ENCODE data around the gene TNNI2. TPM values are rescaled to one million over a fixed set of nuclear protein-coding genes. Genes with fewer than 3 reads are reported as not detected.
"Not testable (repeated sequence)": the region's sequence is repeated elsewhere in the genome, so short reads cannot be mapped to it uniquely, and the experiment has no call there.

TNNI2 gene
- total RNA-seq, 1 experiment from 2014 or later, result 0.55 TPM

DNA sequence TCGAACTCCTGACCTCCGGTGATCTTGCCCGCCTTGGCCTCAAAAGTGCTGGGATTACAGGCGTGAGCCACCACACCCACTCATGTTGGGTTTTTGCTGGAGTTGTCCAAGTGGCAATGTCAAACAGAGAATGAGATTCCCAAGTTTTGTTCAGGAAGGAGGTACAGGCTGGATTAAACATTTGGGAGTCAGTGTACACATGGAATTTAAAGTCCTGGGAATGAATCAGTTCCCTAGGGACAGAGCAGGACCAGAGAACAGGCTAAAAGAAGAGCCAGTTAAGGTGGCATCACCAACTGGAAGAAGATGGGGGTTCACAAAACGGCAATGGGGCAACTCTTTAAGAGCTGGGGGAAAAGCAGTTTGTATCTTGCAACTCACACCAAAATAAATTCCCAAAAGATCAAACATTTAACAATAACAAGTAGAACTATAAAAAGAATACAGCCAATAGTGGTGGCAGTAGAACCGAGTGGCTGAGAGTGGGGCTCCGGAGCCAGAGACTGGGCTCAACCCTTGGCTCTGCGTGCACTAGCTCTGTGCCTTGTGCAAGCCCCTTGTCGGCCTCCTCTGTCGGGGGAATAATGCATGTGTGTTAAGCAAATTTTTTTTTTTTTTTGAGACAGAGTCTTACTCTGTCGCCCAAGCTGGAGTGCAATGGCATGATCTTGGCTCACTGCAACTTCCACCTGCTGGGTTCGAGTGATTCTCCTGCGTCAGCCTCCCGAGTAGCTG is 41.2 kb upstream of the TNNI2 start:
- H3F3A ChIP-seq (ENCODE audit: low read length, unreplicated experiment), result no peaks in the 10 kb centered on the region
- POLR2A ChIA-PET (ENCODE audit: unreplicated experiment), result no interaction called here
- no peaks in the 10 kb centered on the region for H3K27me3 ChIP-seq (ENCODE audit: low read length)
- no peaks in the 10 kb centered on the region for H3K36me3 ChIP-seq (ENCODE audit: low read depth, low read length)
- no peaks in the 10 kb centered on the region for H3K4me1 ChIP-seq (ENCODE audit: insufficient read depth, low read length)
- H3K79me2 ChIP-seq (ENCODE audit: low read length), result no peaks in the 10 kb centered on the region
- H3K9me3 ChIP-seq (ENCODE audit: low read length), result no peaks in the 10 kb centered on the region
- DNase-seq, result no peak
- H3K9ac ChIP-seq (ENCODE audit: low read length), result no peak overlapping the region
- intact Hi-C loops (cut with micrococcal nuclease), result loop anchor here (10.0 kb wide), 1 partner anchor 73 kb away; no protein-coding TSS in a partner anchor
- no TSS peak for BruUV-seq (replicated peaks)
- no peak for ATAC-seq
- H3K4me2 ChIP-seq (ENCODE audit: low read length), result no peak overlapping the region
- CTCF ChIA-PET, result no interaction called here
- no peaks in the 10 kb centered on the region for H4K20me1 ChIP-seq (ENCODE audit: low read length)
- TF ChIP-seq, protein P1, sequence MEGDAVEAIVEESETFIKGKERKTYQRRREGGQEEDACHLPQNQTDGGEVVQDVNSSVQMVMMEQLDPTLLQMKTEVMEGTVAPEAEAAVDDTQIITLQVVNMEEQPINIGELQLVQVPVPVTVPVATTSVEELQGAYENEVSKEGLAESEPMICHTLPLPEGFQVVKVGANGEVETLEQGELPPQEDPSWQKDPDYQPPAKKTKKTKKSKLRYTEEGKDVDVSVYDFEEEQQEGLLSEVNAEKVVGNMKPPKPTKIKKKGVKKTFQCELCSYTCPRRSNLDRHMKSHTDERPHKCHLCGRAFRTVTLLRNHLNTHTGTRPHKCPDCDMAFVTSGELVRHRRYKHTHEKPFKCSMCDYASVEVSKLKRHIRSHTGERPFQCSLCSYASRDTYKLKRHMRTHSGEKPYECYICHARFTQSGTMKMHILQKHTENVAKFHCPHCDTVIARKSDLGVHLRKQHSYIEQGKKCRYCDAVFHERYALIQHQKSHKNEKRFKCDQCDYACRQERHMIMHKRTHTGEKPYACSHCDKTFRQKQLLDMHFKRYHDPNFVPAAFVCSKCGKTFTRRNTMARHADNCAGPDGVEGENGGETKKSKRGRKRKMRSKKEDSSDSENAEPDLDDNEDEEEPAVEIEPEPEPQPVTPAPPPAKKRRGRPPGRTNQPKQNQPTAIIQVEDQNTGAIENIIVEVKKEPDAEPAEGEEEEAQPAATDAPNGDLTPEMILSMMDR (conservative IDR thresholded peaks at IDR 0.05; ENCODE audit: low read depth, low read length), result no peak
- TF ChIP-seq EZH2 (IDR thresholded peaks at IDR 0.05; ENCODE audit: low read length, unreplicated experiment) (no peak), EZH2phosphoT487 (IDR thresholded peaks at IDR 0.05; ENCODE audit: borderline replicate concordance, low read length) (no peak)
- no peak overlapping the region for H2AFZ ChIP-seq (ENCODE audit: low read length)
- no peak overlapping the region for H3K27ac ChIP-seq (ENCODE audit: low read length)
- H3K4me3 ChIP-seq (ENCODE audit: low read length), result no peak overlapping the region
- H3K9me2 ChIP-seq (replicated peaks; ENCODE audit: low read length), result no peaks in the 10 kb centered on the region

DNA sequence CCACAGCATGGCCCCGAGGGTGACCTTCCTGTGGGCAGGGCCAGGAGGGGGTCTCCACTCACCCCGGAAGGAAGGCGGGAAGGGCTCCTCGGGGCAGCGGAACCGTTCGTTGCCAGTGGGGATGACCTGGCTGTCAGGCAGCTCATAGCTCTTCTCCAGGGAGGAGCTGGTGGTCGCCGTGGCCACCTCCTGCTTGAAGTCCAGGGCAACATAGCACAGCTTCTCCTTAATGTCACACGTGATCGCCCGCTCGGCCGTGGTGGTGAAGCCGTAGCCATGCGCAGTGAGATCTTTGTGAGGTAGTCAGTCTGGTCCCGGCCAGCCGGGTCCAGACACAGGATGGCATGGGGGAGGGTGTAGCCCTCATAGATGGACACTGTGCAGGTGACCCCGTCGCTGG is 35.5 kb upstream of the TNNI2 start:
- Histone ChIP-seq H3F3A (ENCODE audit: low read length, unreplicated experiment) (no peaks in the 10 kb centered on the region), H3K9ac (ENCODE audit: low read length) (no peak overlapping the region), H3K4me3 (ENCODE audit: low read length) (no peak overlapping the region), H3K9me3 (ENCODE audit: low read length) (no peaks in the 10 kb centered on the region), H4K20me1 (ENCODE audit: low read length) (no peaks in the 10 kb centered on the region), H3K36me3 (ENCODE audit: low read depth, low read length) (no peaks in the 10 kb centered on the region), H3K79me2 (ENCODE audit: low read length) (no peaks in the 10 kb centered on the region), H3K27ac (ENCODE audit: low read length) (no peak overlapping the region), H3K27me3 (ENCODE audit: low read length) (no peaks in the 10 kb centered on the region), H3K4me2 (ENCODE audit: low read length) (no peak overlapping the region), H3K9me2 (replicated peaks; ENCODE audit: low read length) (no peaks in the 10 kb centered on the region), H2AFZ (ENCODE audit: low read length) (no peak overlapping the region), H3K4me1 (ENCODE audit: insufficient read depth, low read length) (no peaks in the 10 kb centered on the region)
- TF ChIP-seq, protein P1 (conservative IDR thresholded peaks at IDR 0.05; ENCODE audit: low read depth, low read length), result no peak
- TF ChIP-seq EZH2 (IDR thresholded peaks at IDR 0.05; ENCODE audit: low read length, unreplicated experiment) (no peak), EZH2phosphoT487 (IDR thresholded peaks at IDR 0.05; ENCODE audit: borderline replicate concordance, low read length) (no peak)
- ChIA-PET CTCF (no interaction called here), POLR2A (ENCODE audit: unreplicated experiment) (no interaction called here)
- ATAC-seq (no peak), DNase-seq (no peak)
- intact Hi-C loops (cut with micrococcal nuclease), result no loop called here
- no TSS peak for BruUV-seq (replicated peaks)

DNA sequence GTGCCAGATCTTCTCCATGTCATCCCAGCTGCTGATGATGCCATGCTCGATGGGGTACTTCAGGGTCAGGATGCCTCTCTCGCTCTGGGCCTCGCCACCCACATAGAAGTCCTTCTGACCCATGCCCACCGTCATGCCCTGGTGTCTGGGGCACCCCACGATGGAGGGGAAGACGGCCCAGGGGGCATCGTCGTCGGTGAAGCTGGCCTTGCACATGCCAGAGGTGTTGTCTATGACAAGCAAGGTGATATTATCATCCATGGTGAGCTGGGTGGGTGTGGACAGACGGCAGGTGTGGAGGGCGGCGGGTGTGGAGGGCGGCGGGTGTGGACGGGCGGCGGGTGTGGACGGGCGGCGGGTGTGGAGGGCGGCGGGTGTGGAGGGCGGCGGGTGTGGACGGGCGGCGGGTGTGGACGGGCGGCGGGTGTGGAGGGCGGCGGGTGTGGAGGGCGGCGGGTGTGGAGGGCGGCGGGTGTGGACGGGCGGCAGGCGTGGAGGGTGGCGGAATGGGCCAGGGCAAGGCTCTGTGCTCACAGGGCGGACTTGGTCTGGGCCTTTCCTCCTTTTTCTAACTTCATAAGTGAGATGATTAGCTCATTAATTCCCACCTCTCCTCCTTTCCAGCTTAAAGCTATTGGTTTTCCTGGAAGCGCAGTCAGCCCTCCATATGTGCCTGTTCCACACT is 34.8 kb upstream of the TNNI2 start:
- H3K27ac ChIP-seq (ENCODE audit: low read length); H3K4me1 ChIP-seq (ENCODE audit: insufficient read depth, low read length); H3K27me3 ChIP-seq (ENCODE audit: low read length); POLR2A ChIA-PET (ENCODE audit: unreplicated experiment); DNase-seq; H3K4me2 ChIP-seq (ENCODE audit: low read length); BruUV-seq (replicated peaks); H3K9ac ChIP-seq (ENCODE audit: low read length); H3K4me3 ChIP-seq (ENCODE audit: low read length); H2AFZ ChIP-seq (ENCODE audit: low read length); H3K9me3 ChIP-seq (ENCODE audit: low read length); H3K9me2 ChIP-seq (replicated peaks; ENCODE audit: low read length); H3K79me2 ChIP-seq (ENCODE audit: low read length); H3F3A ChIP-seq (ENCODE audit: low read length, unreplicated experiment); CTCF ChIA-PET; H4K20me1 ChIP-seq (ENCODE audit: low read length); ATAC-seq; intact Hi-C loops (cut with micrococcal nuclease); H3K36me3 ChIP-seq (ENCODE audit: low read depth, low read length): not testable (repeated sequence)

All from PC-3 (cell line).